ENCODE data around the gene DCTPP1.
"Not testable (repeated sequence)": the region's sequence is repeated elsewhere in the genome, so short reads cannot be mapped to it uniquely, and the experiment has no call there.

Gene DCTPP1

GRCh38 chr16:30429678-30430427 lies at the start of gene DCTPP1:
Gene DCTPP1, minus strand, starts transcription at chr16:30430030. Its CDS starts 50 bp downstream, at chr16:30429980.
- Mint-ChIP-seq H3K9me3 (no peaks in the 10 kb centered on the region), H3K4me1 (ENCODE audit: low read depth) (peaks cover 40% of the 10 kb centered on the region), H3K27me3 (no peaks in the 10 kb centered on the region), H3K27ac (no peak within 1 kb of the TSS), H3K36me3 (ENCODE audit: low read depth) (peaks cover 17% of the 10 kb centered on the region), H3K4me3 (no peak within 1 kb of the TSS)
- DNase-seq: peak; percentile 94

- DNase-seq: no peak
- H3K27me3 Mint-ChIP-seq: no peaks in the 10 kb centered on the region
- peak overlapping the region; percentile 79 for H3K27ac Mint-ChIP-seq
- H3K4me1 Mint-ChIP-seq (ENCODE audit: low read depth): peaks cover 68% of the 10 kb centered on the region
- H3K4me3 Mint-ChIP-seq: no peak overlapping the region
- no peaks in the 10 kb centered on the region for H3K9me3 Mint-ChIP-seq
- peaks cover 97% of the 10 kb centered on the region for H3K36me3 Mint-ChIP-seq (ENCODE audit: low read depth)
Observed at GRCh38 chr16:30478766-30479478, 49.1 kb upstream of the DCTPP1 start.

DNA sequence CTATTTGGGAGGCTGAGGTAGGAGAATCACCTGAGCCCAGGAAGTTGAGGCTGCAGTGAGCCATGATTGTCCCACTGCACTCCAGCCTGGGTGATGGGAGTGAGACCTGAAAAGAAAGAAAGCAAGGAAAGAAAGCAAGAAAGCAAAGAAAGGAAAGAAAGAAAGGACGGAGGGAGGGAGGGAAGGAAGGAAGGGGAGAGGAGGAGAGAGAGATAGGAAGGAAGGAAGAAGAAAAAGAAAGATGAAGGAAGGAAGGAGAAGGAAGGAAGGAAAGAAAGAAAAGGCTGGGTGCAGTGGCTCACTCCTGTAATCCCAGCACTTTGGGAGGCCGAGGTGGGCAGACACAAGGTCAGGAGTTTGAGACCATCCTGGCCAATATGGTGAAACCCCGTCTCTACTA lies 47.9 kb upstream of the DCTPP1 start:
- Mint-ChIP-seq H3K4me1 (ENCODE audit: low read depth) (peaks cover 65% of the 10 kb centered on the region), H3K36me3 (ENCODE audit: low read depth) (peaks cover 97% of the 10 kb centered on the region), H3K27ac (peak overlapping the region; percentile 85)
- not testable (repeated sequence) for DNase-seq, H3K9me3 Mint-ChIP-seq, H3K27me3 Mint-ChIP-seq, H3K4me3 Mint-ChIP-seq

DNA sequence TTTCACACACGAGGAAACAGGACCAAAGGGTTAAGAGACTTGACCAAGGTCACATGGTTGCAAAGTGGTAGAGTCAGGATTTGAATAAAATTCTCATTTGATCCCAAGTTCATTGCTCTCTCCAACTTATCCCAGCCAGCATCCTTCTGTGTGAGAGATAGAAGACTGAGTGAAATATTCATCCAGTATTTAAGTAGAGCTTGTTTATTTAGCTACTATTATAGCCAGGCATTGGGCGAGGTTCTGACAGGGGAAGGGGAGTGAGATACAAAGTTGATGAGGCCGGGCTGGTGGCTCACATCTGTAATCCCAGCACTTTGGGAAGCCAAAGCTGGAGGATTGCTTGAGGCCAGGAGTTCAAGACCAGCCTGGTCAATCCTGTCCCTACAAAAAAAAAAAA lies 47.2 kb upstream of the DCTPP1 start:
- Mint-ChIP-seq H3K27me3 (no peaks in the 10 kb centered on the region), H3K4me1 (ENCODE audit: low read depth) (peaks cover 67% of the 10 kb centered on the region), H3K4me3 (no peak overlapping the region), H3K27ac (peak overlapping the region; percentile 85), H3K36me3 (ENCODE audit: low read depth) (peaks cover 92% of the 10 kb centered on the region), H3K9me3 (no peaks in the 10 kb centered on the region)
- DNase-seq: no peak

- Mint-ChIP-seq H3K4me3 (peak overlapping the region; percentile 94), H3K27me3 (no peaks in the 10 kb centered on the region), H3K9me3 (no peaks in the 10 kb centered on the region), H3K27ac (peak overlapping the region; percentile 83), H3K4me1 (ENCODE audit: low read depth) (peaks cover 70% of the 10 kb centered on the region), H3K36me3 (ENCODE audit: low read depth) (peaks cover 70% of the 10 kb centered on the region)
- DNase-seq: no peak
Observed at GRCh38 chr16:30474684-30475083, 44.9 kb upstream of the DCTPP1 start.

- peak; percentile 56 for DNase-seq
- Mint-ChIP-seq H3K36me3 (ENCODE audit: low read depth) (peaks cover 64% of the 10 kb centered on the region), H3K27ac (peak overlapping the region; percentile 92), H3K4me1 (ENCODE audit: low read depth) (peaks cover 73% of the 10 kb centered on the region), H3K27me3 (no peaks in the 10 kb centered on the region), H3K9me3 (no peaks in the 10 kb centered on the region), H3K4me3 (peak overlapping the region; percentile 94)
Observed at GRCh38 chr16:30474074-30474452, 44.2 kb upstream of the DCTPP1 start.

DNA sequence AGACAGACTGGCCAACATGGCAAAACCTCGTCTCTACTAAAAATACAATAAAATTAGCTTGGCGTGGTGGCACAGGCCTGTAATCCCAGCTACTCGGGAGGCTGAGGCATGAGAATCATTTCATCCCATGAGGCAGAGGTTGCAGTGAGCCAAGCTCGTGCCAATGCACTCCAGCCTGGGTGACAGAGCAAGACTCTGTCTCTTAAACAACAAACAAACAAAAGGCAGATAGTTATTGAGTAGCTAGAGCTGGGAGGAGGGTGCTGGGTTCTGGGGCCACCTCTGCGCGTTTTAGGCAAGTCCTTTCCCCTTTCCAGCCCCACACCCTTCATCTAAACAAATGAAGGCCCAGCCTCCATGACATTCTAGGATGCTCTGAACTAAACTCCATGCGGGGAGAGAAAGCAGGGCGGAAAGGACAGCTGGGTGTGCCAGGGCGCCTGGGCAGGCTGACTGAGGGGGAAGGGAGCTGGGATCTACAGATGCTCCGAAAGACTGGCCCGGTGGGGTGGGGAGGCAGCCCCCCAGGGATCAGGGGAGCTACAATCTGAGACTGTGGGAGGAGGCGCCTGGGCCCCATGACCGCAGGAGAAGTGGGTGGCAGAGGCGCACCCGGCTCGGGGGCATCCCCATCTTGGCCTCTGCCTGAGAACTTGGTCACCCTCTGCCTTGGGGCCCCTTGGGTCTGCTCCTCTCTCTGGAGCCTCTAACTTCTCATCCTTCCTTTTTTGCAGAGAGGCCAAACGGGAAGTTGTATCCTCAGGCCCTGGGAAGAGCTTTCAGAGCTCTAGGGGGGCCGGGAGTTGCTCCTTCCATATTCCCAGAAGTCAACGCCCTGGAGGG lies 43.6 kb upstream of the DCTPP1 start:
- Mint-ChIP-seq H3K36me3 (ENCODE audit: low read depth) (peaks cover 58% of the 10 kb centered on the region), H3K9me3 (no peaks in the 10 kb centered on the region), H3K27me3 (no peaks in the 10 kb centered on the region), H3K4me1 (ENCODE audit: low read depth) (peaks cover 68% of the 10 kb centered on the region), H3K4me3 (peak overlapping the region; percentile 94), H3K27ac (peak overlapping the region; percentile 92)
- peak; percentile 85 for DNase-seq

- Mint-ChIP-seq H3K4me3 (peak within 1 kb of the TSS; percentile 94), H3K4me1 (ENCODE audit: low read depth) (peaks cover 68% of the 10 kb centered on the region), H3K27me3 (no peaks in the 10 kb centered on the region), H3K27ac (peak within 1 kb of the TSS; percentile 97), H3K9me3 (no peaks in the 10 kb centered on the region), H3K36me3 (ENCODE audit: low read depth) (peaks cover 48% of the 10 kb centered on the region)
- DNase-seq: peak; percentile 86
Observed at GRCh38 chr16:30472328-30472942, 42.6 kb upstream of the DCTPP1 start, which contains the start of gene ITGAL. Gene ITGAL, plus strand, starts transcription at chr16:30472742. Its CDS starts 96 bp downstream, at chr16:30472838.

GRCh38 chr16:30470632-30470995 lies 40.8 kb upstream of the DCTPP1 start:
- peaks cover 31% of the 10 kb centered on the region for H3K36me3 Mint-ChIP-seq (ENCODE audit: low read depth)
- peak; percentile 49 for DNase-seq
- peak overlapping the region; percentile 97 for H3K27ac Mint-ChIP-seq
- H3K9me3 Mint-ChIP-seq: no peaks in the 10 kb centered on the region
- no peak overlapping the region for H3K4me3 Mint-ChIP-seq
- H3K27me3 Mint-ChIP-seq: no peaks in the 10 kb centered on the region
- peaks cover 63% of the 10 kb centered on the region for H3K4me1 Mint-ChIP-seq (ENCODE audit: low read depth)

DNA sequence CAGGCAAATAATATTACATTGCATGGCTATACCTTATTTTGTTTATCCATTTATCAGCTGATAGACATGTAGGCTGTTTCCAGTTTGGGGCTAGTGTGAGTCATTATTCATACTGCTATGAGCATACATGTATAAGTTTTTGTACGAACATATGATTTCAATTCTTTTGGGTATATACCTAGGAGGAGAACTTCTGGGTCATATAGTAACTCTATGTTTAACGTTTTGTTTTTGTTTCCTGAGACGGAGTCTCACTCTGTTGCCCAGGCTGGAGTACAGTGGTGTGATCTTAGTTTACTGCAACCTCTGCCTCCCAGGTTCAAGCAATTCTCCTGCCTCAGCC lies 40.3 kb upstream of the DCTPP1 start:
- Mint-ChIP-seq H3K4me3 (peak overlapping the region; percentile 48), H3K9me3 (no peaks in the 10 kb centered on the region), H3K36me3 (ENCODE audit: low read depth) (peaks cover 26% of the 10 kb centered on the region), H3K27me3 (no peaks in the 10 kb centered on the region), H3K4me1 (ENCODE audit: low read depth) (peaks cover 60% of the 10 kb centered on the region), H3K27ac (peak overlapping the region; percentile 97)
- DNase-seq: no peak

DNA sequence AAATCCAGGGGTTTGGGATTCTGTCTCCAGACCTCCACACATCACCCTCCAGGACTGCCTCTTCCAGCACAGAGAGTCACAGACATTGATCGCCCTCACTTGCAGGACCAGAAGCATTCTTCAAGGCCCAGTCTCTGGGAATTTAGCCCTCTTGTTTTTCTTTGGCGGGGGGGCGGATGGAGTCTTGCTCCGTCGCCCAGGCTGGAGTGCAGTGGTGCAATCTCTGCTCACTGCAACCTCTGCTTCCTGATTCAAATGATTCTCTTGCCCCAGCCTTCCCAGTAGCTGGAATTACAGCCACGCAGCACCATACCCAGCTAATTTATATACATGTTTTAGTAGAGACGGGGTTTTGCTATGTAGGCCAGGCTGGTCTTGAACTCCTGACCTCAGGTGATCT lies 34.2 kb upstream of the DCTPP1 start:
- no peak for DNase-seq
- Mint-ChIP-seq H3K9me3 (no peaks in the 10 kb centered on the region), H3K4me3 (no peak overlapping the region), H3K4me1 (ENCODE audit: low read depth) (peaks cover 52% of the 10 kb centered on the region), H3K36me3 (ENCODE audit: low read depth) (no peaks in the 10 kb centered on the region), H3K27me3 (no peaks in the 10 kb centered on the region), H3K27ac (peak overlapping the region; percentile 37)

DNA sequence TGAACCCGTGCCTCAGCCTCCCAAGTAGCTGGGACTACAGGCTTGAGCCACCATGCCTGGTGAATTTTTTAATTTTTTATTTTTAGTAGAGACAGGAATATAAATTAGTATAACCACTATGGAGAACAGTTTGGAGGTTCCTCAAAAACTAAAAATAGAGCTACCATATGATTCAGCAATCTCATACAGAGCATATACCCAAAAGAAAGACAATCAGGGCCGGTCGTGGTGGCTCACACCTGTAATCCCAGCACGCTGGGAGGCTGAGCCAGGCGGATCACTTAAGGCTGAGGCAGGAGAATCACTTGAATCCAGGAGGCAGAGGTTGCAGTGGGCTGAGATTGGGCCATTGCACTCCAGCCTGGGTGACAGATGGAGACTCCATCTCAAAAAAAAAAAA lies 31.6 kb upstream of the DCTPP1 start:
- not testable (repeated sequence) for H3K4me3 Mint-ChIP-seq; H3K36me3 Mint-ChIP-seq (ENCODE audit: low read depth); H3K27ac Mint-ChIP-seq; DNase-seq; H3K27me3 Mint-ChIP-seq; H3K9me3 Mint-ChIP-seq
- peaks cover 68% of the 10 kb centered on the region for H3K4me1 Mint-ChIP-seq (ENCODE audit: low read depth)

GRCh38 chr16:30459456-30459855 lies 29.6 kb upstream of the DCTPP1 start:
- DNase-seq: no peak
- H3K4me3 Mint-ChIP-seq: peak overlapping the region; percentile 72
- peak overlapping the region; percentile 95 for H3K27ac Mint-ChIP-seq
- no peaks in the 10 kb centered on the region for H3K27me3 Mint-ChIP-seq
- no peaks in the 10 kb centered on the region for H3K36me3 Mint-ChIP-seq (ENCODE audit: low read depth)
- H3K4me1 Mint-ChIP-seq (ENCODE audit: low read depth): peaks cover 72% of the 10 kb centered on the region
- H3K9me3 Mint-ChIP-seq: no peaks in the 10 kb centered on the region
